Esophagus squamous epithelium (tissue), 5 donors: ENCODE results near the gene DHX29. TPM values are rescaled to one million over a fixed set of nuclear protein-coding genes. Genes with fewer than 3 reads are reported as not detected.

Experiments
- DNase-seq: peaks from one replicate; lab custom pipeline; 2025; lab: John Stamatoyannopoulos, UW
- H3K27ac ChIP-seq, 4 donors: fragments of 200-600 bp; sonication (generic); one replicate each; pipeline ENCODE4 v1.5.1; 2016 to 2019; ENCODE audit warnings: mild to moderate bottlenecking in 1 of 4
- H3K27me3 ChIP-seq, 4 donors: fragments of 200-600 bp; sonication (generic); 1 replicate in 3 of 4; 2 replicates in 1 of 4; pipeline versions ENCODE4 v1.5.1 to v1.6.0; 2017 to 2021; ENCODE audit warnings: antibody characterized with exemption in 1 of 4
- H3K36me3 ChIP-seq, 3 donors: fragments of 200-600 bp; sonication (generic); one replicate each; pipeline ENCODE4 v1.5.1; 2016 to 2019
- H3K4me1 ChIP-seq, 3 donors: fragments of 200-600 bp; sonication (generic); one replicate each; pipeline ENCODE4 v1.5.1; 2017 to 2019
- H3K4me3 ChIP-seq, 4 donors: fragments of 200-600 bp; sonication (generic); 1 replicate in 3 of 4; 2 replicates in 1 of 4; pipeline ENCODE4 v1.5.1; 2016 to 2019; ENCODE audit warnings: mild to moderate bottlenecking in 2 of 4, moderate library complexity in 1 of 4
- H3K9me3 ChIP-seq, 3 donors: fragments of 200-600 bp; sonication (generic); one replicate each; pipeline ENCODE4 v1.5.1; 2016 to 2019
- POLR2A ChIP-seq, 4 donors: fragments of 450-650 bp; IDR thresholded peaks; one replicate each; pipeline ENCODE4 v1.6.1; 2017; ENCODE audit warnings: antibody characterized with exemption in 4 of 4, mild to moderate bottlenecking in 4 of 4, moderate library complexity in 3 of 4
- whole genome bisulfite sequencing, 2 donors: methylation state at CpG; one replicate each; pipeline ENCODE4 v1.1.5; 2018; 5-methylcytosine and 5-hydroxymethylcytosine counted together
- intact Hi-C: fragments of 100-400 bp; cut with DNase I; formaldehyde crosslinking; loops from one replicate; pipeline ENCODE4 v1.15.0; 2022
- total RNA-seq, 4 donors: library from RNA; depleted of rRNA; stranded (reverse); fragments of >200 nt; gene quantifications; one replicate each; pipeline ENCODE4 v1.1.0, GENCODE V29; 2016
- TF ChIP-seq, protein P1 (sequence below), 6 experiments: fragments of 450-650 bp in 4 of 6; fragments of 200-600 bp in 2 of 6; sonication (generic) in 2 of 6; IDR thresholded peaks; one replicate each; pipeline ENCODE4 v1.5.1; 2016 to 2019; ENCODE audit warnings: antibody characterized with exemption in 6 of 6, mild to moderate bottlenecking in 4 of 6, moderate library complexity in 4 of 6
- donor health status: DM: yes; HTN: yes; CAD: no.

DHX29 gene
- total RNA-seq, 4 donors from 2014 or later = 14.8 to 26.7 (median 26.4) TPM

DNA sequence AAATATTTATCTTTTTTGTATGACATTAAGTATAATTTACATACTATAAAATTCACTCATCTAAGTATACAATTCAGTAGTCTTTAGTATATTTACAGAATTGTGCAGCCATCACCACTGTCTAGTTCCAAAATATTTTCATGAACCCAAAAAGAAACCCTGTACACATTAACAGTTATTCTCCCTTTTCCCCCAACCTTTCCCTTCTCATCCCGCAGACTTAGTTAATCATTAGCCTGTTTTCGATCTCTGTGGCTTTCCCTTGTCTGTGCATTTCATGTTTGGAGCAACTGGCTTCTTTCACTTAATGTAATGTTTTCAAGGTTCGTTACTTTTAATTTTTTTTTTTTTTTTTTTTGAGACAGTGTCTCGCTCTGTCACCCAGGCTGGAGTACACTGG, 37.8 kb upstream of the DHX29 start:
- no peaks in the 10 kb centered on the region for H3K4me1 ChIP-seq
- H3K36me3 ChIP-seq = peaks cover 0 to 86% (median 21%) of the 10 kb centered on the region in 3 donors
- H3K27me3 ChIP-seq = no peaks in the 10 kb centered on the region
- WGBS, 2 donors = 89 to 94% methylated on average over 4 of the region's 4 CpGs
- no peak overlapping the region for H3K27ac ChIP-seq
- intact Hi-C loops = loop anchor here (10.0 kb wide), 1 partner anchor 349 kb away; no protein-coding TSS in a partner anchor
- H3K4me3 ChIP-seq = no peak overlapping the region
- TF ChIP-seq, protein P1, sequence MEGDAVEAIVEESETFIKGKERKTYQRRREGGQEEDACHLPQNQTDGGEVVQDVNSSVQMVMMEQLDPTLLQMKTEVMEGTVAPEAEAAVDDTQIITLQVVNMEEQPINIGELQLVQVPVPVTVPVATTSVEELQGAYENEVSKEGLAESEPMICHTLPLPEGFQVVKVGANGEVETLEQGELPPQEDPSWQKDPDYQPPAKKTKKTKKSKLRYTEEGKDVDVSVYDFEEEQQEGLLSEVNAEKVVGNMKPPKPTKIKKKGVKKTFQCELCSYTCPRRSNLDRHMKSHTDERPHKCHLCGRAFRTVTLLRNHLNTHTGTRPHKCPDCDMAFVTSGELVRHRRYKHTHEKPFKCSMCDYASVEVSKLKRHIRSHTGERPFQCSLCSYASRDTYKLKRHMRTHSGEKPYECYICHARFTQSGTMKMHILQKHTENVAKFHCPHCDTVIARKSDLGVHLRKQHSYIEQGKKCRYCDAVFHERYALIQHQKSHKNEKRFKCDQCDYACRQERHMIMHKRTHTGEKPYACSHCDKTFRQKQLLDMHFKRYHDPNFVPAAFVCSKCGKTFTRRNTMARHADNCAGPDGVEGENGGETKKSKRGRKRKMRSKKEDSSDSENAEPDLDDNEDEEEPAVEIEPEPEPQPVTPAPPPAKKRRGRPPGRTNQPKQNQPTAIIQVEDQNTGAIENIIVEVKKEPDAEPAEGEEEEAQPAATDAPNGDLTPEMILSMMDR (IDR thresholded peaks at IDR 0.05) = no peak
- no peak for TF ChIP-seq POLR2A (IDR thresholded peaks at IDR 0.05)
- no peaks in the 10 kb centered on the region for H3K9me3 ChIP-seq
- no peak for DNase-seq

- WGBS, 2 donors = 33 to 36% methylated on average over 2 of the region's 2 CpGs
- Histone ChIP-seq H3K36me3 (peaks cover 0 to 83% (median 14%) of the 10 kb centered on the region in 3 donors), H3K9me3 (no peaks in the 10 kb centered on the region), H3K4me1 (no peaks in the 10 kb centered on the region), H3K4me3 (no peak overlapping the region), H3K27ac (no peak overlapping the region), H3K27me3 (no peaks in the 10 kb centered on the region)
- no peak for TF ChIP-seq POLR2A (IDR thresholded peaks at IDR 0.05)
- TF ChIP-seq, protein P1 (IDR thresholded peaks at IDR 0.05) = peak; percentile 46 to 88 (median 84)
- no peak for DNase-seq
- intact Hi-C loops = loop anchor here (10.0 kb wide), 1 partner anchor 350 kb away; no protein-coding TSS in a partner anchor
Observed at GRCh38 chr5:55344392-55344992, 37.0 kb upstream of the DHX29 start.

GRCh38 chr5:55343609-55344008, 36.1 kb upstream of the DHX29 start:
- DNase-seq = no peak
- Histone ChIP-seq H3K9me3 (no peaks in the 10 kb centered on the region), H3K4me1 (no peaks in the 10 kb centered on the region), H3K27me3 (no peaks in the 10 kb centered on the region), H3K4me3 (no peak overlapping the region), H3K36me3 (peaks cover 0 to 76% (median 9%) of the 10 kb centered on the region in 3 donors), H3K27ac (no peak overlapping the region)
- no peak for TF ChIP-seq POLR2A (IDR thresholded peaks at IDR 0.05)
- TF ChIP-seq, protein P1 (IDR thresholded peaks at IDR 0.05) = no peak
- WGBS, 2 donors = 52 to 76% methylated on average over 1 of the region's 1 CpG
- intact Hi-C loops = loop anchor here (10.0 kb wide), 1 partner anchor 351 kb away; no protein-coding TSS in a partner anchor

GRCh38 chr5:55343107-55343506, 35.6 kb upstream of the DHX29 start:
- H3K4me1 ChIP-seq = no peaks in the 10 kb centered on the region
- TF ChIP-seq, protein P1 (IDR thresholded peaks at IDR 0.05) = no peak
- no peak for TF ChIP-seq POLR2A (IDR thresholded peaks at IDR 0.05)
- 85% methylated on average over 4 of the region's 4 CpGs for WGBS, 2 donors
- H3K27me3 ChIP-seq = no peaks in the 10 kb centered on the region
- H3K27ac ChIP-seq = no peak overlapping the region
- peaks cover 0 to 71% (median 9%) of the 10 kb centered on the region in 3 donors for H3K36me3 ChIP-seq
- intact Hi-C loops = loop anchor here (10.0 kb wide), 1 partner anchor 352 kb away; no protein-coding TSS in a partner anchor
- no peak overlapping the region for H3K4me3 ChIP-seq
- no peaks in the 10 kb centered on the region for H3K9me3 ChIP-seq
- DNase-seq = no peak

- WGBS, 2 donors = 71 to 87% methylated on average over 4 to 5 of the region's 5 CpGs
- peaks cover 0 to 57% (median 0%) of the 10 kb centered on the region in 3 donors for H3K36me3 ChIP-seq
Observed at GRCh38 chr5:55338810-55339243, 31.3 kb upstream of the DHX29 start.

More at GRCh38 chr5:55338810-55339243, 31.3 kb upstream of the DHX29 start:
- no peak for DNase-seq
- TF ChIP-seq POLR2A (IDR thresholded peaks at IDR 0.05) = no peak
- TF ChIP-seq, protein P1 (IDR thresholded peaks at IDR 0.05) = no peak
- intact Hi-C loops = no loop called here
- H3K27me3 ChIP-seq = no peaks in the 10 kb centered on the region
- H3K27ac ChIP-seq = no peak overlapping the region
- no peaks in the 10 kb centered on the region for H3K4me1 ChIP-seq
- H3K9me3 ChIP-seq = no peaks in the 10 kb centered on the region
- H3K4me3 ChIP-seq = no peak overlapping the region
